HepG2 (cell line): ENCODE results near the gene STARD8. TPM values are rescaled to one million over a fixed set of nuclear protein-coding genes. Genes with fewer than 3 reads are reported as not detected.

Source experiments
- BRF2 ChIP-seq: sonication (generic); formaldehyde crosslinking; IDR thresholded peaks from 2 replicates; pipeline ENCODE4 v1.8.1; 2022; ENCODE audit warnings: mild to moderate bottlenecking, missing genetic modification reagents
- JUND ChIP-seq: sonication (generic); formaldehyde crosslinking; IDR thresholded peaks from 2 replicates; pipeline ENCODE4 v1.8.0; 2022; ENCODE audit warnings: mild to moderate bottlenecking, missing genetic modification reagents
- NR2F2 ChIP-seq: IDR thresholded peaks from 2 replicates; pipeline ENCODE4 v1.6.1; 2012; ENCODE audit warnings: low read depth, inconsistent platforms, borderline replicate concordance
- ZBTB40 ChIP-seq, 2 experiments: fragments of 450-650 bp in 1 of 2; sonication (generic) in 1 of 2; formaldehyde crosslinking in 1 of 2; IDR thresholded peaks; 2 replicates each; pipeline versions ENCODE4 v1.6.1 to v1.8.0; 2016 to 2022; ENCODE audit warnings: antibody characterized with exemption in 1 of 2, mild to moderate bottlenecking in 1 of 2, missing genetic modification reagents in 1 of 2
- ZNF558 ChIP-seq: sonication (generic); formaldehyde crosslinking; IDR thresholded peaks from 2 replicates; pipeline ENCODE4 v1.9.0; 2022; ENCODE audit warnings: mild to moderate bottlenecking, missing genetic modification reagents, borderline replicate concordance
- ZNF709 ChIP-seq: sonication (generic); formaldehyde crosslinking; IDR thresholded peaks from 2 replicates; pipeline ENCODE4 v1.5.0; 2020; ENCODE audit warnings: mild to moderate bottlenecking, missing genetic modification reagents
- polyA plus RNA-seq, 8 experiments: library from polyadenylated mRNA; depleted of rRNA in 3 of 8; stranded (reverse) in 7 of 8; unstranded in 1 of 8; fragments of >200 nt; fragmentation: Illumina TruSeq in 4 of 8; extraction: Trizol in 4 of 8; gene quantifications; 2 replicates each; pipeline versions ENCODE4 v1.2.1 to v1.2.3, GENCODE V29; 2011 to 2016; ENCODE audit warnings: low read depth in 4 of 8, missing spikeins in 1 of 8, mixed read lengths in 1 of 8; ENCODE audit not compliant: insufficient read depth in 1 of 8
- total RNA-seq, 5 experiments: library from RNA; depleted of rRNA; stranded (reverse); fragments of >200 nt; fragmentation: Illumina TruSeq; extraction: Trizol; gene quantifications; 2 replicates each; pipeline ENCODE4 v1.2.3, GENCODE V29; 2016; ENCODE audit warnings: low read depth in 1 of 5

STARD8 gene
- total and polyA plus RNA-seq, 2 of the 13 experiments (the other 11 are each of a cell fraction or from before 2014, with no cell fraction given), result 0.02 to 0.09 TPM

GRCh38 chrX:68695206-68695845 is 47.9 kb downstream of the STARD8 start (continued):
- TF ChIP-seq ZBTB40 (IDR thresholded peaks at IDR 0.05) (no peak), ZBTB40 (CRISPR knock-in tag; IDR thresholded peaks at IDR 0.05) (no peak), JUND (CRISPR knock-in tag) (no peak), ZNF709 (no peak), ZNF558 (CRISPR knock-in tag) (no peak), NR2F2 (no peak), BRF2 (no peak)
